Cardiac muscle cell (in vitro differentiated cells and primary cell): Measurements from ENCODE around the gene IP6K1. TPM values are rescaled to one million over a fixed set of nuclear protein-coding genes. Genes with fewer than 3 reads are reported as not detected.

Experiments used
- polyA plus RNA-seq: library from polyadenylated mRNA; unstranded; fragments of >200 nt; fragmentation: Nextera tagmentation; extraction: Ambion mirVana; gene quantifications from 2 replicates; pipeline ENCODE4 v1.2.1, GENCODE V29; 2016
- total RNA-seq: library from RNA; depleted of rRNA; stranded (reverse); fragments of >200 nt; gene quantifications from 2 replicates; pipeline ENCODE4 v1.2.3, GENCODE V29; 2016

Gene IP6K1
- total and polyA plus RNA-seq, 2 experiments from 2014 or later: 30.1 to 40.3 TPM

Other genes with a start within 250 kb of the IP6K1 start
- gene BSN, start 232.1 kb downstream of the IP6K1 start, total RNA-seq: 1.9 and 2.1 TPM in 2 replicates
- gene BSN, start 232.1 kb downstream of the IP6K1 start, polyA plus RNA-seq: 1.2 and 1.6 TPM in 2 replicates
- 165 and 185 TPM in 2 replicates for gene APEH, start 112.2 kb downstream of the IP6K1 start, total RNA-seq
- 216 and 247 TPM in 2 replicates for gene APEH, start 112.2 kb downstream of the IP6K1 start, polyA plus RNA-seq
- 41.5 and 48.7 TPM in 2 replicates for gene MST1, start 97.1 kb downstream of the IP6K1 start, total RNA-seq
- 31.3 and 37.4 TPM in 2 replicates for gene MST1, start 97.1 kb downstream of the IP6K1 start, polyA plus RNA-seq
- gene RNF123, start 97.0 kb downstream of the IP6K1 start, total RNA-seq: 41.7 and 51.1 TPM in 2 replicates
- 35.5 and 42.3 TPM in 2 replicates for gene RNF123, start 97.0 kb downstream of the IP6K1 start, polyA plus RNA-seq
- gene AMIGO3, start 66.9 kb downstream of the IP6K1 start, total RNA-seq: 2.3 and 5.2 TPM in 2 replicates
- gene AMIGO3, start 66.9 kb downstream of the IP6K1 start, polyA plus RNA-seq: 0.46 and 2.6 TPM in 2 replicates
- 27.6 and 41.3 TPM in 2 replicates for gene GMPPB, start 62.6 kb downstream of the IP6K1 start, total RNA-seq
- 23.9 and 29.3 TPM in 2 replicates for gene GMPPB, start 62.6 kb downstream of the IP6K1 start, polyA plus RNA-seq
- not detected in 2 replicates for gene CDHR4, start 13.3 kb upstream of the IP6K1 start, total RNA-seq
- 0.27 TPM in 1 of 2 replicates, not detected in the other for gene CDHR4, start 13.3 kb upstream of the IP6K1 start, polyA plus RNA-seq
- gene INKA1, start 16.7 kb upstream of the IP6K1 start, total RNA-seq: 4.3 and 5.9 TPM in 2 replicates
- gene INKA1, start 16.7 kb upstream of the IP6K1 start, polyA plus RNA-seq: 4.4 and 6.6 TPM in 2 replicates
- gene UBA7, start 27.4 kb upstream of the IP6K1 start, total RNA-seq: 1.5 and 5.4 TPM in 2 replicates
- gene UBA7, start 27.4 kb upstream of the IP6K1 start, polyA plus RNA-seq: 1.8 and 4.4 TPM in 2 replicates
- 6.6 and 13.3 TPM in 2 replicates for gene TRAIP, start 70.0 kb upstream of the IP6K1 start, total RNA-seq
- gene TRAIP, start 70.0 kb upstream of the IP6K1 start, polyA plus RNA-seq: 6.7 and 9.5 TPM in 2 replicates
- gene CAMKV, start 83.4 kb upstream of the IP6K1 start, total RNA-seq: 0.09 and 0.32 TPM in 2 replicates
- gene CAMKV, start 83.4 kb upstream of the IP6K1 start, polyA plus RNA-seq: 0.34 TPM in 1 of 2 replicates, not detected in the other
- 0.49 and 2.2 TPM in 2 replicates for gene MST1R, start 117.3 kb upstream of the IP6K1 start, total RNA-seq
- gene MST1R, start 117.3 kb upstream of the IP6K1 start, polyA plus RNA-seq: 2.1 and 3.4 TPM in 2 replicates
- gene MON1A, start 143.3 kb upstream of the IP6K1 start, total RNA-seq: 12.8 TPM in 2 replicates
- gene MON1A, start 143.3 kb upstream of the IP6K1 start, polyA plus RNA-seq: 13.3 and 19.7 TPM in 2 replicates
- gene RBM6, start 153.6 kb upstream of the IP6K1 start, total RNA-seq: 51.5 and 121 TPM in 2 replicates
- gene RBM6, start 153.6 kb upstream of the IP6K1 start, polyA plus RNA-seq: 62.7 and 89.4 TPM in 2 replicates